ENCODE measurements around the gene ZNF609.

The ZNF609 gene

DNA sequence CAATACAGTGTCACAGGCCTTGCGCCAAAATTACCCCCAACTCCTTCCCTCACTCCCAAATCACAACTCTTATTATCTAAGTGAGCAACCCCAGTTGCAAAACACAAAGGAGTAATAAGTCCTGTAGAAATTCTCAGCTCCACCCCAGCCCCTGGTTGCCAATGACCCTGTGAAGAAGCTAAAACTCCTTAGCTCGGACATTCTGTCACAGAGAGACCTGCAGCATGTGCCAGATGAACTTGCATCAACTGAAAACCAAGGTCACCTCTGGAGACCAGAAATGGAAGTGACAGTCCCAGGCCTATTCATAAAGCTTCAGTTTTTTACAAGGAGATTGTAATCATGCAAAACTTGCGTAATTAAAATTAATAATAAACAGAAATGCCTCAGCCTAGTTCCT lies 259.8 kb downstream of the ZNF609 start:
- WGBS (ENCODE audit: insufficient coverage): 97% methylated on average over 3 of the region's 3 CpGs
- H3K36me3 ChIP-seq (ENCODE audit: control insufficient read depth in 4 of 4, insufficient read depth in 4 of 4, low read length in 3 of 4): no peaks in the 10 kb centered on the region
- no peak overlapping the region for H3K27ac ChIP-seq (ENCODE audit: insufficient read depth in 1 of 2, low read depth in 1 of 2, low read length in 2 of 2, poor library complexity in 1 of 2, severe bottlenecking in 2 of 2)
- H3K9me3 ChIP-seq (ENCODE audit: control extremely low read depth in 1 of 5, control insufficient read depth in 4 of 5, insufficient read depth in 2 of 5, low read depth in 1 of 5, low read length in 4 of 5): no peaks in the 10 kb centered on the region
- ChIA-PET POLR2A (no interaction called here), CTCF (interaction anchor here (1.1 to 23.4 kb wide), 5 partner anchors 10 to 184 kb away, joined by 3 to 625 read pairs (median 5); no protein-coding TSS in a partner anchor)
- H3K4me1 ChIP-seq (ENCODE audit: control extremely low read depth in 1 of 4, control insufficient read depth in 4 of 4, insufficient read depth in 4 of 4, low read length in 3 of 4): peaks cover 3 to 18% (median 13%) of the 10 kb centered on the region in 4 experiments
- no peak for DNase-seq
- H3K4me3 ChIP-seq (ENCODE audit: control insufficient read depth in 1 of 7, extremely low read depth in 1 of 7, insufficient read depth in 4 of 7, low read depth in 2 of 7, low read length in 6 of 7): no peak overlapping the region
- no peaks in the 10 kb centered on the region for H3K27me3 ChIP-seq (replicated peaks in 2 of 5; ENCODE audit: control insufficient read depth in 4 of 5, insufficient read depth in 5 of 5, low read length in 4 of 5)

DNA sequence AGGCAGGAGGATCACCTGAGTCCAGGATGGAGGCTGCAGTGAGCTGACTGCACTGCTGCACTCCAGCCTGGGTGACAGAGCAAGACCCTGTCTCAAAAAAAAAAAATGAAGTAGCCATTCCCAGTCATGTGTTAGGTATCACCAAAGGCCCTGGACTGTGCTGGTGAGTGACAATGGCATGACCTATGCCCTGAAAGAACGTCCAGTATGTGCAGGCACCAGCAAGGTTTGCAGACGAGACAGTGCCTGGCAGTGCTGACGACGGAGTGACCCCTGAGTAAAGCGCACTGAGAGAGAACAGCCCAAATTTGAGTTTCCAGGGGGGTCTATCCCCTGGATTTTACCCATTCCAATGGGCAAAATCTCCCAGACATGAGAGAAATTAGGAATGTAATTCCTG lies 269.8 kb downstream of the ZNF609 start:
- no peaks in the 10 kb centered on the region for H3K9me3 ChIP-seq (ENCODE audit: control extremely low read depth in 1 of 5, control insufficient read depth in 4 of 5, insufficient read depth in 2 of 5, low read depth in 1 of 5, low read length in 4 of 5)
- 95% methylated on average over 5 of the region's 5 CpGs for WGBS (ENCODE audit: insufficient coverage)

GRCh38 chr15:64731012-64731804 lies 270.8 kb downstream of the ZNF609 start:
- POLR2A ChIA-PET: interaction anchor here (0.5 to 1.4 kb wide), 2 partner anchors 175 to 272 kb away, joined by 3 read pairs; no protein-coding TSS in a partner anchor
- no peaks in the 10 kb centered on the region for H3K9me3 ChIP-seq (ENCODE audit: control extremely low read depth in 1 of 5, control insufficient read depth in 4 of 5, insufficient read depth in 2 of 5, low read depth in 1 of 5, low read length in 4 of 5)
- peaks cover 0 to 4% (median 1%) of the 10 kb centered on the region in 4 experiments for H3K4me1 ChIP-seq (ENCODE audit: control extremely low read depth in 1 of 4, control insufficient read depth in 4 of 4, insufficient read depth in 4 of 4, low read length in 3 of 4)
- no peaks in the 10 kb centered on the region for H3K36me3 ChIP-seq (ENCODE audit: control insufficient read depth in 4 of 4, insufficient read depth in 4 of 4, low read length in 3 of 4)
- CTCF ChIA-PET: interaction anchor here (0.9 to 23.4 kb wide), 20 partner anchors 11 to 278 kb away, joined by 3 to 625 read pairs (median 4); no protein-coding TSS in a partner anchor
- no peak overlapping the region for H3K4me3 ChIP-seq (ENCODE audit: control insufficient read depth in 1 of 7, extremely low read depth in 1 of 7, insufficient read depth in 4 of 7, low read depth in 2 of 7, low read length in 6 of 7)
- H3K27ac ChIP-seq (ENCODE audit: insufficient read depth in 1 of 2, low read depth in 1 of 2, low read length in 2 of 2, poor library complexity in 1 of 2, severe bottlenecking in 2 of 2): no peak overlapping the region
- 21% methylated on average over 16 of the region's 16 CpGs for WGBS (ENCODE audit: insufficient coverage)
- DNase-seq: peak; percentile 76 to 83 (median 78)
- H3K27me3 ChIP-seq (replicated peaks in 2 of 5; ENCODE audit: control insufficient read depth in 4 of 5, insufficient read depth in 5 of 5, low read length in 4 of 5): peaks cover 0 to 2% (median 0%) of the 10 kb centered on the region in 5 experiments

More for the DNA sequence above, 269.8 kb downstream of the ZNF609 start:
- Histone ChIP-seq H3K27me3 (replicated peaks in 2 of 5; ENCODE audit: control insufficient read depth in 4 of 5, insufficient read depth in 5 of 5, low read length in 4 of 5) (peaks cover 0 to 2% (median 0%) of the 10 kb centered on the region in 5 experiments), H3K4me1 (ENCODE audit: control extremely low read depth in 1 of 4, control insufficient read depth in 4 of 4, insufficient read depth in 4 of 4, low read length in 3 of 4) (peaks cover 0 to 4% (median 1%) of the 10 kb centered on the region in 4 experiments), H3K4me3 (ENCODE audit: control insufficient read depth in 1 of 7, extremely low read depth in 1 of 7, insufficient read depth in 4 of 7, low read depth in 2 of 7, low read length in 6 of 7) (no peak overlapping the region), H3K27ac (ENCODE audit: insufficient read depth in 1 of 2, low read depth in 1 of 2, low read length in 2 of 2, poor library complexity in 1 of 2, severe bottlenecking in 2 of 2) (no peak overlapping the region), H3K36me3 (ENCODE audit: control insufficient read depth in 4 of 4, insufficient read depth in 4 of 4, low read length in 3 of 4) (no peaks in the 10 kb centered on the region)
- no peak for DNase-seq
- POLR2A ChIA-PET: interaction anchor here (0.5 to 1.4 kb wide), 2 partner anchors 177 to 270 kb away, joined by 3 read pairs; no protein-coding TSS in a partner anchor
- CTCF ChIA-PET: interaction anchor here (0.7 to 23.4 kb wide), 14 partner anchors 10 to 279 kb away, joined by 3 to 625 read pairs (median 4); no protein-coding TSS in a partner anchor

GRCh38 chr15:64731805-64732151 lies 271.4 kb downstream of the ZNF609 start:
- Histone ChIP-seq H3K4me1 (ENCODE audit: control extremely low read depth in 1 of 4, control insufficient read depth in 4 of 4, insufficient read depth in 4 of 4, low read length in 3 of 4) (peaks cover 0 to 4% (median 1%) of the 10 kb centered on the region in 4 experiments), H3K36me3 (ENCODE audit: control insufficient read depth in 4 of 4, insufficient read depth in 4 of 4, low read length in 3 of 4) (no peaks in the 10 kb centered on the region), H3K27me3 (replicated peaks in 2 of 5; ENCODE audit: control insufficient read depth in 4 of 5, insufficient read depth in 5 of 5, low read length in 4 of 5) (peaks cover 0 to 2% (median 0%) of the 10 kb centered on the region in 5 experiments), H3K27ac (ENCODE audit: insufficient read depth in 1 of 2, low read depth in 1 of 2, low read length in 2 of 2, poor library complexity in 1 of 2, severe bottlenecking in 2 of 2) (no peak overlapping the region), H3K4me3 (ENCODE audit: control insufficient read depth in 1 of 7, extremely low read depth in 1 of 7, insufficient read depth in 4 of 7, low read depth in 2 of 7, low read length in 6 of 7) (no peak overlapping the region), H3K9me3 (ENCODE audit: control extremely low read depth in 1 of 5, control insufficient read depth in 4 of 5, insufficient read depth in 2 of 5, low read depth in 1 of 5, low read length in 4 of 5) (no peaks in the 10 kb centered on the region)
- WGBS (ENCODE audit: insufficient coverage): 87% methylated on average over 6 of the region's 9 CpGs
- ChIA-PET CTCF (interaction anchor here (0.9 to 23.4 kb wide), 16 partner anchors 17 to 278 kb away, joined by 3 to 625 read pairs (median 5); no protein-coding TSS in a partner anchor), POLR2A (interaction anchor here (1.4 kb wide), 1 partner anchor 175 kb away, joined by 3 read pairs; no protein-coding TSS in a partner anchor)
- no peak for DNase-seq

- CTCF ChIA-PET: interaction anchor here (0.9 to 23.4 kb wide), 18 partner anchors 10 to 346 kb away, joined by 3 to 625 read pairs (median 4); no protein-coding TSS in a partner anchor
- Histone ChIP-seq H3K4me1 (ENCODE audit: control extremely low read depth in 1 of 4, control insufficient read depth in 4 of 4, insufficient read depth in 4 of 4, low read length in 3 of 4) (peaks cover 0 to 4% (median 1%) of the 10 kb centered on the region in 4 experiments), H3K27ac (ENCODE audit: insufficient read depth in 1 of 2, low read depth in 1 of 2, low read length in 2 of 2, poor library complexity in 1 of 2, severe bottlenecking in 2 of 2) (no peak overlapping the region), H3K4me3 (ENCODE audit: control insufficient read depth in 1 of 7, extremely low read depth in 1 of 7, insufficient read depth in 4 of 7, low read depth in 2 of 7, low read length in 6 of 7) (no peak overlapping the region), H3K36me3 (ENCODE audit: control insufficient read depth in 4 of 4, insufficient read depth in 4 of 4, low read length in 3 of 4) (no peaks in the 10 kb centered on the region), H3K27me3 (replicated peaks in 2 of 5; ENCODE audit: control insufficient read depth in 4 of 5, insufficient read depth in 5 of 5, low read length in 4 of 5) (peaks cover 0 to 2% (median 0%) of the 10 kb centered on the region in 5 experiments), H3K9me3 (ENCODE audit: control extremely low read depth in 1 of 5, control insufficient read depth in 4 of 5, insufficient read depth in 2 of 5, low read depth in 1 of 5, low read length in 4 of 5) (no peaks in the 10 kb centered on the region)
- WGBS (ENCODE audit: insufficient coverage): 95% methylated on average over 4 of the region's 7 CpGs
- POLR2A ChIA-PET: no interaction called here
- DNase-seq: no peak
These were observed 271.9 kb downstream of the ZNF609 start for GRCh38 chr15:64732156-64732860.
